GM21723 (cell line): ENCODE results near the gene CNTNAP2.

Experiments used
- ATAC-seq: cut with Tn5 transposase; IDR thresholded peaks from one replicate; pipeline ENCODE4 v1.9.1; 2021; ENCODE audit warnings: mild to moderate bottlenecking, moderate library complexity; ENCODE audit not compliant: unreplicated experiment

The CNTNAP2 gene

DNA sequence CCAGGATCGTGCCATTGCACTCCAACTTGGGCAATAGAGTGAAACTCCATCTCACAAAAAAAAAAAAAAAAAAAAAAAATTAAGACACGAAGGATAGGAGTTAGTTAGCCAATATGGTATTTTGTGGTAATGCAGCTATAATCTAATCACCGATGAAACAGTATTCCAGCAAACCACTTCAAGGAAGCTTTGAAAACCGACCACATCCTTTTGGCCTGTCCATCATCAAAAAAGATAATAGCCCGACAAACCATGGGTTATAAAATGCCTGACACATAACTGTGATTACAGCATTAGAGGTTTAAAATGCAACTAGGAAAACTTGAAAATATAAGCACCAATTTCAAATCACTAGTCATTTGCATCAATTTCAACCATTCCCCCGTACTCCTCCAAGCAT, 1745.3 kb downstream of the CNTNAP2 start:
- ATAC-seq, result no peak

DNA sequence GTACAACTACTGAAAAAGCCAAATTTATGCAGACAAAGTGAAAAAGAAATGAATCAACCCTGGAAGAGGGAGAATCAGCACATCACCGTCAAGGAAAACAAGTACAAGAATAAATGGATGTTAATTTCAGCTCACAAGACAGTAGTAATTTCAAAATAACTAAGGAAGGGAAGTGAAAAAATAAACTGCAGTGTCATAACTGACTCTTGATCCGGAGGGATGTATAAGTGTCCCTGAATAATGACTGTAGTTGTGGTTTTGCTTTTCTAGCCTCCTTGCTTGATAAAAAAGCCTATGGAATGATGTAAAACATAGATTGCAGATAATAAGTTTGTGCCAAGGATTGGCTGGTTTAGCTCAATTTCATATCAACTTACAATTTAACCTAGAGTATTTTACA, 1752.9 kb downstream of the CNTNAP2 start:
- ATAC-seq, result no peak

DNA sequence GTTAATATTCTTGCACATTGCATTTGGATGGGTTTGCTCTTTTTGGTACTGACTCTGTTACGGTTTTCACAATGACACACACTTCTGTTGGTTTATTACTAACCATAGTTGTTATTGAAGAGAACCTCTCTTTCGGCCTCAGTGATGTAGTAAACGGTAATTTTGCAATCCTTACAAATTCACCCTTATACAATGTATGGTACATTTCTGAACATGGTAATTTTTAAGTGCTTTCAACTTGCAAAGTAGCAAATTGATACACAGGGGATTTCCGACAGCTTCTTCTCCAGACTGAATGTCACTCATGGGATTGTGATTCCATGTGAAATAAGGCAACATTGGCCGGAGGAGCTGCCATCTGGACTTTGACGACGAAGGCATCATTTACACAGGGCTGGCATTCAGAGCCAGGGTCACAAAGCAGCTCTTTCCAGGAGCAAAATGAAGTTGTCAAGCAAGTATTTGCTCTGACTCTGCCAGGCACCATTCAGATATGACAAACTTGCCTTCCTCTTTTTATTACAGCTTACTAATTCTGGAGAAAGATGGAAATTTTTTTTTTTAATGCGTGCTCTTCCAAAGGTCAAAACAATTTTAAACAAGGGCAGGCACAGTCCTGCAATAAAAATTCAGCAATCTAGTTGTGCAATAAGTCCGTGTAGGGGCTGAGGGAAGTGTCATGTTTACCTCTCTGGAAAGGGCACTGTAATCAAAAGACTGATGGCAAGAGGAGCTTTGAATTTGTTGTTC, 1762.5 kb downstream of the CNTNAP2 start:
- ATAC-seq, result no peak

DNA sequence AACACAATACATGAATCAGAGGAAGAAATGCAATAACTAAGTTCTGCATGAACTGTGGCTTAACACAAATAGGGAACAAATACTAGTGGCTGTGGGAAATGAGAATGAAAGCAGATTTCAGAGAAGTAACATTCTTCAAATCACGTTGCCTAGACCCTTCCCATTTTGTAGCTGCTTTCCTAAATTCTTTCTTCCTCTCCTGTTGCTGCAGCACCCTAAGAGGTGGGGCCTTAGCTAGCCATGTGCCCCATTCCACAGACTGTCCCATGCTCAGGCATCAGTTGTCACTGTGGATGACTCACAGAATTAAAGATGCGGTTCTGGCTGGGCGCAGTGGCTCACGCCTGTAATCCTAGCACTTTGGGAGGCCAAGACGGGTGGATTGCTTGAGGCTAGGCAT, 1769.3 kb downstream of the CNTNAP2 start:
- no peak for ATAC-seq

DNA sequence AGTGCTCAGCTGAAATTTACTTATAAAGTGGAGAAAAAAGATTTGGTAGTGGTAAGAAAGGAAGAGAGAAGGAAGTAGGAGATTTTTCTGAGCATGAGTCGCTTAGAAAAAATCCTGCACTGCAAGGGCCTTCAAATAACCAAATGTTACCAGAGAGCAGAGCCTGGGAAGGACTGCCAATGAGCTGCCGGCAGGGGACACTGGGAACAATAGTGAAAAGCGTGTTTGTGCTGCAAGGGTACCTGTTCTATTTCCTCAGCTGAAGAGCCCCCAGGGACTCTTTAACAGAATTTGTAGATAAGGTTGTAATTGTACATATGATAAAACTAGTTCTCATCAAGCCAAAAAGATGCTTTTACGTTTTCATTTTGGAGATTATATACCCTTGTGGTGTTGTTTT, 1777.7 kb downstream of the CNTNAP2 start:
- ATAC-seq, result no peak

DNA sequence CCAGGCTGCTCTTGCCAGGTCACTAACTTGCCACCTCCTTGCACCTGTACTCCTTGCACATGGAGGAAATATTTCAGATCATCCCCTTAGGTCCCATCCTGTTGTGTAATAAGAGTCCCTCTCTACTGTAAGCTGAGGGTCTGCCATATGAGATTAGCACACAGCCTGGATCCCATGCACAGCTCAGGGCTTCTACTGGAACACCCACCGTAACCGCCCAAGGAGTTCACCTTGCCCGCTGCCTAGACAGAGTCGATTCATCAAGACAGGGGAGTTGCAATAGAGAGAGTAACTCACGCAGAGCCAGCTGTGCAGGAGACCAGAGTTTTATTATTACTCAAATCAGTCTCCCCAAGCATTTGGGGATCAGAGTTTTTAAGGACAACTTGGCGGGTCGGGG, 1779.5 kb downstream of the CNTNAP2 start:
- no peak for ATAC-seq

DNA sequence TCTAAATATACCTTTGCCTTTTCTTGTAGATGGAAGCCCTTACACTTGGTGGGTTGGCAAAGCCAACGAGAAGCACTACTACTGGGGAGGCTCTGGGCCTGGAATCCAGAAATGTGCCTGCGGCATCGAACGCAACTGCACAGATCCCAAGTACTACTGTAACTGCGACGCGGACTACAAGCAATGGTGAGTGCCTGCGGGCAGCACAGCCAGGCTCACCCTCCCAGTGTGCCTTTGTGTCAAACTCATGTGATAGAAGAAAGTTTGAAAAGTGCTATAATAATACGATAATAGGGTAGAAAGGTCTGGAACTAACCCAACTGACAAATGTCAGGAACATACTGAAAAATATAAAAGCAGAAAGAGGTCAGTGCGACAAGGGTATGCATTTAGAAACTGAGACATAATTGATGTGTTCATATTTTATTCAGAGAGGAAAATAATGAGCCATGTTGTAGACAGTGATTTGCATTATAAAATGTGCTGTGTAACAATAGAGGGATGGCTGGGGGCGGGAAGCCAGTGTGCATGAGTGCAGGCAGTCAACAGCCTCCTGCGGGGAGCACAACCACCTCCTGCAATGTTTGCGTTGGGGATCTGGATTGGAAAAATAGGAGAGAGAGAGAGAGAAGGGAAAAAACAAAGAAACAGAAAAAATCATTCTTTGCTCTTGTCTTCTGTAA, 1787.1 kb downstream of the CNTNAP2 start:
- no peak for ATAC-seq

DNA sequence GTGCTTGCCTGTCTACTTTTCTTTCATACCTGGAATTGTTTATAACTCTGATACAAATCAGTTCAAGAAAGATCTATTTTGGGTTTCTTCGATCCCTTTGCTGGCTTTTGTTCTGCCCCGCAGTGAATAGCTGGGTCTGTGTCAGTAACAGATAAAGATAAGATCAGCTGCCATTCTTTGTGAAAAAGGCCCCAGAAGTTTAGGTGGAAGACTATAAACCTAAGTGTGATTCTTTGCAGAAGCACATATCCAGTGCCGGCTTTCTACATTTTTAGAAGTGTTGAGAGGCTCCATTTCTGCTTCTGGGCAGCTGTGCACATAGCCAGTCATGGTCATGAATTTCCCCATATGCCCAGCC, 1787.6 kb downstream of the CNTNAP2 start:
- no peak for ATAC-seq

DNA sequence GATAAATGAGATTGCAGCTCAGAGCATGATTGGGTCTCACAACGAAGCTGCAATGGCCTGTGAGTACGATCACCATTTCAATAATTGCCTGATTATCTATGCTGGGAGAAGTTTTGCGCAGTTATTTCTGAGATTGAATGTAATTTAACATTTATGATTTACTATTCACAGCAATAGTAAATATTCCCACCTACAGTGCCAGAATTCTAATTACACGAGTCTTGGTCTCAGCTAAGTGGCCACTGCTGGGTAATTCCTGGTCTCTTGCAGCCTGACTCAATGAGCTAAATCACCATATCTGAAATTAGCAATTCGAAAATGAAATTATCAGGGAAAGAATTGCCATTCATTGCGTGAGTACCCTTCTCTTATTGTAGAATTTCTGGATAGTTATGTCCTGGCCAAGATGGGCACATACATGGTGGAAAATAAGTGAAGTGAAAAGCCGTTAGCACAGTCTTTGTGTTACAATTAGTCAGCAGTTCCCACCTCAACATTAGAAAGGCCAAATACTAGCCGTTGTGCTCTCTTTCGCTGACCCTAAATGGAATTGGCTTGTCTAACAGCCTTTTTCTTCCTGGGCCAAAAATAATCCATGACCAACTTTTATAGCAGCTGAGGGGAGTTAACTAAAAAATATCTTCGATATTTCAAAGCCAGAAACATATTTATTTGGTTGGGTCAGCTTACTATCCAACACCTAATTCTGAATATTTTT, 1793.0 kb downstream of the CNTNAP2 start:
- ATAC-seq, result no peak

DNA sequence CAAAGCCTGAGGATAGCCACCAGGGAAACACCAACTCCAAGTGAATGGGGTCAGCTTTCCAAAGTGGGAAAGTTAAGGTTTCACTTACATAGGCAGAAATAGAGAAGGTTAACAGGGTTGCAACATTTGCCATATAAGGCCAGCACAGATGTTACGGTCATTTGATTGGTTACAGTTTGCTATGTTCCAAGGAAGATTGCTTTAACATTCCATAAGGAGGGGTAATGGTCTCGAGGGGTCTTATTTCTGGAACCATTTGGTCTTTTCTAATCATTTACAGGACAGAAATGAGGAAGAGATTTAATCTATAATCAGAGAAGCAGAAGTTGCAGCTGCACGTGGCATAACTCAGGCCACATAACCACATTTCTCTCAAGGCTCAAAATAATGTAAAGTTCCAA, 1794.6 kb downstream of the CNTNAP2 start:
- ATAC-seq, result no peak

DNA sequence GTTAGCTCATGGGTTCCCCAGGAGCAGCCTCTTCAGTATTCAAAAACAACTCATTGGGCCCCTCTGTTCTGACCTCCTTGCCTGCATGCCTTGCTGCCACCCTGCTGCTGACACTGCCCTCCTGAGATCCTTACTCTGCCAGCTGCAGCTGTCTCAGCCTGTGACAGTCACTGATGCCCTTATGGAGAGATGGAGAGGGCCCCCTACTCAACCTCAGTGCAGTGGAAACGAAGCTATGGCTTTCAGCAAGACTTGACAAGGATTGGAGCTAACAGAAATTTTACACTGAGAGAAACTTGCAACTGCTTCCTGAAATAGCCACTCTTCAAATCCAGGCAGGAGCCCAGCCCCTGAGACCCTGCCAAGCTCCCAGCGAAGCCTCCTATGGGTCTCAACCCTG, 1795.7 kb downstream of the CNTNAP2 start:
- no peak for ATAC-seq

DNA sequence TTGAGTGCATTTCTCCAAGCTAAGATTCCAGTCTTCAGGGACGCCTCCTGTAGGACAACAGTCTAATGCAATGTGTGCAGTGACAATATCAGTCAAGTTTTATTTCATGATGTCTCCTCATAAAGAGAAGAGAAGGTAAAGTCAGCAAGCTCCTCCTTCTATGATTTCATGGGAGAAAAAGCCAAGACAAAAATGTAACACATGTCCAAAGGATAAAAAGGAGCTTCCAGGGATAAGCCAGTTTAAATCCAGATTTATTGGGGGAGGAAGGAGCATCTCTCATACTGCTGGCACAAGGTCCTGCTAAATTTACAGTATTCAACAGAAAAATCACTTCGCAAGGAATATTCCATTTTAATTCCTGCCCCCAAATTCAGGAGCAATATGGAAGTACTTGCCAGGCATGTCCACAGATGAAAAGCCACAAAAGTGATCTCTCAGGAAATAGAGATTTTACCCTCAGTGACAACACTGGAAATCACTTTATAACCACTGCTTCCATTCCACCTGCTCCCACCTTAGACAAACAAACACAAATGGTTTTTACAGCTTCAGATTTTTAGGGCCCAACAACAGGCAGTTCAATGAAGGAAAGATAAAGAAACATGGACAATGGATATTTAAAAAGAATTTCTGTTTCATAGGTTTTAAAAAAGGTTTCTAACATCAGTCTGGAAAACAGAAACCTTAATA, 1796.5 kb downstream of the CNTNAP2 start:
- no peak for ATAC-seq

DNA sequence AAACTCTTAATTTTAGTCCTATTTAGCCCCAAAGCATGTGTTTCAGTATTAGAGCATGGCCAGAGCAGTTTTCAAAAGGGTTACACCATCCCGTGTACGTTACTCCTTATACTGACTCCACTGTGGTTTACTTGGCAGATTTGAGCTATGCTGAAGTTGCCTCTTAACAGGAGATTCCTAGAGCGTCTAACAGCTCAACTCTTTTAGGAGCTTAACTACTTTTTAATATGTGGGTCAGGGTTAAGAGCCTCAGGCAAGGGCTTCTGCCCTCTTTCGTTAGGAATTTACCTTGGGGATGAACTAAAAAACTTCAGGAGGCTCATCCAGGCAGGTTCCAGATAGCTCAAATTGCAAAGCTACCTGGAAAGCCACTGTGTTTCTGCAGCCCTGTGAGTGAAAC, 1799.2 kb downstream of the CNTNAP2 start:
- ATAC-seq, result no peak

DNA sequence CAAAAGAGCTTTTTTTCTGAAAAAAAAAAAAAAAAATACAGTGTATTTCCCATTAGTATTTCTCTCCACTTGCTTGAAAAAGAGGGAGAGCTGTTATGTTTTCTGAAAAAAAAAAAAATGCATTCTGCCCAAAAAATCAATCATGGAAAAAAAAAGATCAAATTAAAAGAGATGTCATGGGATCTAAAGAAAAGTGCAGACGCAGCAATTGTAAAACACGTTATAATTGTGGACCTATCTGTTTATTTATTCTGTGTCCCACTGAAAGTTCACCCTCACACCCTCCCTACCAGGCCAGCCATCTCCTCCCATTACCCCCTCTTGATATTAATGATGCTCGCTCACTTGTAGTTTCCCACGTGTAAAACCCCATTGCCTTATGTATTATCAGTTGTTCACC, 1800.0 kb downstream of the CNTNAP2 start:
- ATAC-seq, result no peak

DNA sequence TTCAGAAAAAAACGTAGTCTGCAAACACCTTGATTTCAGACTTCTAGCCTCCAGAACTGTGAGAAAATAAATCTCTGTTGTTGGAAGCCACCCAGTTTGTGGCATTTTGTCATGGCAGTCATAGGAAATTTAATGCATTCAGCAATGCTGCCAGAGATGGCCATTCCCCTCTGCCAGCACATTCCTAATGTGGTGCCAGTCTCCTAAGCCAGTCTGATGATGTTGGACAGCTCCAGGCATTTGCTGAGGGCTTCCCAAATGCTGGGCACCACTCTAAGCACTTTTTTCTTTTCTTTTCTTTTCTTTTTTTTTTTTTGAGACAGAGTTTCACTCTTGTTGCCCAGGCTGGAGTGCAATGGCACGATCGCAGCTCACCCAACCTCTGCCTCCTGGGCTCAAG, 1807.2 kb downstream of the CNTNAP2 start:
- no peak for ATAC-seq

DNA sequence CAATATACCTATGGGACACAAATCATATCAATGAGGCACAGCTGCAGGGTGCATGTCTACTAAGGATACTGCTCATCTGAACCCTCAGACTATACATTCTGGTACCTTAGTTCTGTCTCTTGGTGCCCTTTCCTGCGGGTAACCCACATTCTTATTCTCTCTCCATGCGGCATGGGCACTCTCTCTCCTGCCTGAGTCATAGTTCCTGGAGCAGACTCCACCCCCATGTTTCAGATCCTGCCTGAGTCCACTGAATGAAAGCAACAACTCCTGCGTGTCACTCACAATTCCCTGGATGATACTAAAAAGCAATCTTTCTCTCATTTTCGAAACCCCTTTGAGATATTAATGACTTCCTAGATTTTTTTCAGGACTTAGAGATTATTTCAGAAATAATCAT, 1820.8 kb downstream of the CNTNAP2 start:
- ATAC-seq, result no peak

DNA sequence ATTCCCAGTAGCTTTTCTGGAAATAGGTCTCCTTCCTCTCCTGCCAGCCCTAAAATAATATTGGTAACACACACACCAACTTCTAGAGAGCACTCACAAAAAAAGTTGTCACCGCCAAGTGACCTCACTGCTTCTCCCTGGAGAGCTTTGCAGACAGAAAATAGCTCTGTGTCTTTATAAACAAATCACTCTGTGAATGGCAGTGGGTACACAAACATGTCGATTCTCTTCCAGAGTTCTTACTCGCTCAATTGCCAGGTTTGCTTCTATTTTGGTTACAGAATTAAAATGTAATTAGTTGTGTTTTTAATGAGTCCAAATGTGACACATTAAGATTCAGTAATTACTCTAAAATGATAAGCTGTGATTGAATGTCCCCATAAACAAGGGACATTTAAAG, 1824.8 kb downstream of the CNTNAP2 start:
- ATAC-seq, result no peak

DNA sequence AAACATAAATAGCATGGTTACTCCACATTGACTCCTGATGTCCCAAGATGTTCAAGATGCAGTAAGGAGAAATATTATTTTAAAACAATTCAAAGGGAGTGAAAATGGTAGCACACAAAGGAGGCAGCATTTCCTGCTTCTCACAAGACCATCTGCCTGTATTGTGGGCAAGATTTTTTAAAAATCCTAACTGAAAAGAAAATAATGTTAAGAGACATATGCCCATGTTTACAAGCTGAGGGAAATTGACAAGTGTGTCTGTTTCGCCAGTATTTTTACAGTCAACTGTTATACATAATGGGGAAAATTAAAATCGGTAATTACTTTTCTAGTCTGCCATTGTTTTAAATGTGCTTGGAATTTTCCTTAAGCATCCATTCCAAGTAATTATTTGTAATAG, 1827.7 kb downstream of the CNTNAP2 start:
- ATAC-seq, result no peak

DNA sequence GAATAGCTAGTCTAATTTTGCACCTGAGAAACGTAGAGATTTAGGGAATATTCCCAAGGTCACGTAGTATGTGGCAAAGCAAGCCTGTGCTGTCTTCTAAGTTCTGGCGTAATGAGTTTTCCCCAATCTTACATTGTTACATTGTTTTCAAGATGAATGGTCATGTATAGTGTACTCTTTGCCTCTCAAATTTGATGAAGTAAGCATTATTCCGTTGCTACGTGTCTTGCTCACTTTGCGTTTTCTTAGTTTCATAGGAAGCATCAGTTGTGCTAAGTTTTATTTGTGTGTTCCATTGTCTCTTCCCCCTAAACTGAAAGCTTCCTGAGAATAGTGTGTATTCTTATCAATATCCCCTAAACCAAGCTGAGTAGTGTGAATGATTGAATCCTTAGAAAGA, 1836.3 kb downstream of the CNTNAP2 start:
- no peak for ATAC-seq

DNA sequence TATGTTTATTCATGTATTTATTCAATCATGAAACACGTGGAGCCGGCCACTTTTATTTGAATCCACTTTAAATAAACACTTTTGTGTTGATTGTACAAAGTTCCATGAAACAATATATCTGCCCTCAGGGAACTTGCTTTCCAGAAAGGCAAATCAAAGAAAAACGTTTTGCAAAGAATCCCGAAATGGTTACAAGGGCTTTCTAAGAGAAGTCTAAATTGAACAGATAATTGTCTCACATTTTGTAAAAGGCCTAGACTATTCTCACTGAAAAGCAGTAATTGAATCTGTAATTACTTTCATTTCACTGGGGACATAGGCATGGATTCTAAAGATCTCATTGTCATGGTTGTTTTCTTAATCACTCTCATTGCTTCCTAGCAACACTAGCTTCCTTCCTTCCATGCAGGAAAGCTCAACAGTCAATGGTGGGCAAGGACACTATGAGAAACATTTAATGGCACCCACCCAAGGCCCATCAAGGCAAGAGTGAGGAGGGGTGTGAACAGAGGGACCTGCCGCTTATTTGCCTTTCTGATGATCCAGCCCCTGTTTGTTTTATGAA, 1851.5 kb downstream of the CNTNAP2 start:
- no peak for ATAC-seq

DNA sequence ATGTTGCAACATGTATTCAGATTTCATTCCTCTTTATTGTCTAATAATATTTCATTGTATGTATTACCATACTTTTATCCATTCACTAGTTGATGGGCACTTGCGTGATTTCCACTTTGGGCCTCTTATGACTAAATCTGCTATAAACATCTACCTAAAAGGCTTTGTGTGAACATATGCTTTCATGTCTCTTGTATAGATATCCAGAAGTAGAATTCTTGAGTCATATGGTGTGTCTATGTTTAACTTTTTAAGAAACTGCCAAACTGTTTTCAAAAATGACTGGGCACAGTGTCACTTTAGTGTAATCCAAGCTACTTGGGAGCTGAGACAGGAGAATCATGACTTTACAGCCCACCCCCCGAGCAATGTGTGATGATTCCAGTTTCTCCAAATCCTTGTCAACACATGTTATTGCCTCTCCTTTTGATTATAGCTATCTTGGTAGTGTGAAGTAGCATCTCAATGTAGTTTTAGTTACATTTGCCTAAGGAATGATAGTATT, 1855.1 kb downstream of the CNTNAP2 start:
- no peak for ATAC-seq
